H1 (cell line): ENCODE data around the gene GALNT7. TPM values are rescaled to one million over a fixed set of nuclear protein-coding genes. Genes with fewer than 3 reads are reported as not detected.

Experiments used
- CREB1 ChIP-seq: IDR thresholded peaks from 2 replicates; pipeline ENCODE4 v1.6.1; 2012; ENCODE audit warnings: inconsistent platforms
- MAFK ChIP-seq: IDR thresholded peaks from 2 replicates; pipeline ENCODE4 v1.6.1; 2012; ENCODE audit warnings: low read depth, mild to moderate bottlenecking, improper control_type of control experiment, low read length
- polyA plus RNA-seq, 7 experiments: library from polyadenylated mRNA; depleted of rRNA in 3 of 7; stranded (reverse) in 5 of 7; unstranded in 2 of 7; fragments of >200 nt in 5 of 7; fragments of 200-250 nt in 2 of 7; gene quantifications; 1 replicate in 5 of 7; 2 replicates in 1 of 7; 4 replicates in 1 of 7; pipeline versions ENCODE4 v1.2.1 to v1.2.3, GENCODE V29; 2011 to 2013; ENCODE audit warnings: missing spikeins in 2 of 7, mixed read lengths in 2 of 7
- total RNA-seq: library from RNA; stranded (reverse); fragmentation: NEBNext Ultra II Directional; extraction: Animal tissue kit (Norgen Biotek cat#: 25700); gene quantifications from 2 replicates; pipeline ENCODE4 v1.2.1, GENCODE V29; 2021
- TF ChIP-seq, protein P1 (sequence below): fragments of 300-600 bp; sonication (generic); IDR thresholded peaks from 2 replicates; pipeline ENCODE4 v1.7.1; 2012; ENCODE audit warnings: low read length, moderate library complexity, mild to moderate bottlenecking, inconsistent platforms; ENCODE audit not compliant: insufficient replicate concordance

The GALNT7 gene
- total and polyA plus RNA-seq, 2 of the 8 experiments (the other 6 are each of a cell fraction or from before 2014, with no cell fraction given), result 22.4 to 85.5 TPM

DNA sequence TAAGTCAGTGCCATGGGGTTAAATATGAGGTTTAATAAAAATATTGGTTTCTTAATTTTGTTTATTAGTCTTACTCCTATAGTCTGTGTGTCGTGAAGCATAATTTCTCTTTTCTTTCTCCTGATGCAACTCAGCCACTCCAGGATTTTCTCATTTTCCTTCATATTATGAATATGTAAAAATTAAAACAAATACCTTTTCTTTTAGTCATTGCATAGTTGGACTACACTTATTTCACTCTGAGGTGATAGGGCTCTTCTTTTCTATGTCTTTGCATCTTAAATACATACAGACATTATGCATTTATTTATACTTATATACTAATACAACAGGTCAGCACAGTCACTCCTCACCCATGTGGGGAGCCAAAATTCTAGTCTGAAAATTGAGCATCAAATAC, 19.1 kb downstream of the GALNT7 start (continued):
- TF ChIP-seq, protein P1, sequence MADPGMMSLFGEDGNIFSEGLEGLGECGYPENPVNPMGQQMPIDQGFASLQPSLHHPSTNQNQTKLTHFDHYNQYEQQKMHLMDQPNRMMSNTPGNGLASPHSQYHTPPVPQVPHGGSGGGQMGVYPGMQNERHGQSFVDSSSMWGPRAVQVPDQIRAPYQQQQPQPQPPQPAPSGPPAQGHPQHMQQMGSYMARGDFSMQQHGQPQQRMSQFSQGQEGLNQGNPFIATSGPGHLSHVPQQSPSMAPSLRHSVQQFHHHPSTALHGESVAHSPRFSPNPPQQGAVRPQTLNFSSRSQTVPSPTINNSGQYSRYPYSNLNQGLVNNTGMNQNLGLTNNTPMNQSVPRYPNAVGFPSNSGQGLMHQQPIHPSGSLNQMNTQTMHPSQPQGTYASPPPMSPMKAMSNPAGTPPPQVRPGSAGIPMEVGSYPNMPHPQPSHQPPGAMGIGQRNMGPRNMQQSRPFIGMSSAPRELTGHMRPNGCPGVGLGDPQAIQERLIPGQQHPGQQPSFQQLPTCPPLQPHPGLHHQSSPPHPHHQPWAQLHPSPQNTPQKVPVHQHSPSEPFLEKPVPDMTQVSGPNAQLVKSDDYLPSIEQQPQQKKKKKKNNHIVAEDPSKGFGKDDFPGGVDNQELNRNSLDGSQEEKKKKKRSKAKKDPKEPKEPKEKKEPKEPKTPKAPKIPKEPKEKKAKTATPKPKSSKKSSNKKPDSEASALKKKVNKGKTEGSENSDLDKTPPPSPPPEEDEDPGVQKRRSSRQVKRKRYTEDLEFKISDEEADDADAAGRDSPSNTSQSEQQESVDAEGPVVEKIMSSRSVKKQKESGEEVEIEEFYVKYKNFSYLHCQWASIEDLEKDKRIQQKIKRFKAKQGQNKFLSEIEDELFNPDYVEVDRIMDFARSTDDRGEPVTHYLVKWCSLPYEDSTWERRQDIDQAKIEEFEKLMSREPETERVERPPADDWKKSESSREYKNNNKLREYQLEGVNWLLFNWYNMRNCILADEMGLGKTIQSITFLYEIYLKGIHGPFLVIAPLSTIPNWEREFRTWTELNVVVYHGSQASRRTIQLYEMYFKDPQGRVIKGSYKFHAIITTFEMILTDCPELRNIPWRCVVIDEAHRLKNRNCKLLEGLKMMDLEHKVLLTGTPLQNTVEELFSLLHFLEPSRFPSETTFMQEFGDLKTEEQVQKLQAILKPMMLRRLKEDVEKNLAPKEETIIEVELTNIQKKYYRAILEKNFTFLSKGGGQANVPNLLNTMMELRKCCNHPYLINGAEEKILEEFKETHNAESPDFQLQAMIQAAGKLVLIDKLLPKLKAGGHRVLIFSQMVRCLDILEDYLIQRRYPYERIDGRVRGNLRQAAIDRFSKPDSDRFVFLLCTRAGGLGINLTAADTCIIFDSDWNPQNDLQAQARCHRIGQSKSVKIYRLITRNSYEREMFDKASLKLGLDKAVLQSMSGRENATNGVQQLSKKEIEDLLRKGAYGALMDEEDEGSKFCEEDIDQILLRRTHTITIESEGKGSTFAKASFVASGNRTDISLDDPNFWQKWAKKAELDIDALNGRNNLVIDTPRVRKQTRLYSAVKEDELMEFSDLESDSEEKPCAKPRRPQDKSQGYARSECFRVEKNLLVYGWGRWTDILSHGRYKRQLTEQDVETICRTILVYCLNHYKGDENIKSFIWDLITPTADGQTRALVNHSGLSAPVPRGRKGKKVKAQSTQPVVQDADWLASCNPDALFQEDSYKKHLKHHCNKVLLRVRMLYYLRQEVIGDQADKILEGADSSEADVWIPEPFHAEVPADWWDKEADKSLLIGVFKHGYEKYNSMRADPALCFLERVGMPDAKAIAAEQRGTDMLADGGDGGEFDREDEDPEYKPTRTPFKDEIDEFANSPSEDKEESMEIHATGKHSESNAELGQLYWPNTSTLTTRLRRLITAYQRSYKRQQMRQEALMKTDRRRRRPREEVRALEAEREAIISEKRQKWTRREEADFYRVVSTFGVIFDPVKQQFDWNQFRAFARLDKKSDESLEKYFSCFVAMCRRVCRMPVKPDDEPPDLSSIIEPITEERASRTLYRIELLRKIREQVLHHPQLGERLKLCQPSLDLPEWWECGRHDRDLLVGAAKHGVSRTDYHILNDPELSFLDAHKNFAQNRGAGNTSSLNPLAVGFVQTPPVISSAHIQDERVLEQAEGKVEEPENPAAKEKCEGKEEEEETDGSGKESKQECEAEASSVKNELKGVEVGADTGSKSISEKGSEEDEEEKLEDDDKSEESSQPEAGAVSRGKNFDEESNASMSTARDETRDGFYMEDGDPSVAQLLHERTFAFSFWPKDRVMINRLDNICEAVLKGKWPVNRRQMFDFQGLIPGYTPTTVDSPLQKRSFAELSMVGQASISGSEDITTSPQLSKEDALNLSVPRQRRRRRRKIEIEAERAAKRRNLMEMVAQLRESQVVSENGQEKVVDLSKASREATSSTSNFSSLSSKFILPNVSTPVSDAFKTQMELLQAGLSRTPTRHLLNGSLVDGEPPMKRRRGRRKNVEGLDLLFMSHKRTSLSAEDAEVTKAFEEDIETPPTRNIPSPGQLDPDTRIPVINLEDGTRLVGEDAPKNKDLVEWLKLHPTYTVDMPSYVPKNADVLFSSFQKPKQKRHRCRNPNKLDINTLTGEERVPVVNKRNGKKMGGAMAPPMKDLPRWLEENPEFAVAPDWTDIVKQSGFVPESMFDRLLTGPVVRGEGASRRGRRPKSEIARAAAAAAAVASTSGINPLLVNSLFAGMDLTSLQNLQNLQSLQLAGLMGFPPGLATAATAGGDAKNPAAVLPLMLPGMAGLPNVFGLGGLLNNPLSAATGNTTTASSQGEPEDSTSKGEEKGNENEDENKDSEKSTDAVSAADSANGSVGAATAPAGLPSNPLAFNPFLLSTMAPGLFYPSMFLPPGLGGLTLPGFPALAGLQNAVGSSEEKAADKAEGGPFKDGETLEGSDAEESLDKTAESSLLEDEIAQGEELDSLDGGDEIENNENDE, result no peak
- TF ChIP-seq MAFK (no peak), CREB1 (no peak)
